CMK (cell line): Measurements from ENCODE around the gene PCDHB6.
"Not testable (repeated sequence)": the region's sequence is repeated elsewhere in the genome, so short reads cannot be mapped to it uniquely, and the experiment has no call there.

Experiments
- DNase-seq: peaks from one replicate; pipeline ENCODE4 v3.0.0-alpha.2; 2010; ENCODE audit warnings: low read depth

The PCDHB6 gene

DNA sequence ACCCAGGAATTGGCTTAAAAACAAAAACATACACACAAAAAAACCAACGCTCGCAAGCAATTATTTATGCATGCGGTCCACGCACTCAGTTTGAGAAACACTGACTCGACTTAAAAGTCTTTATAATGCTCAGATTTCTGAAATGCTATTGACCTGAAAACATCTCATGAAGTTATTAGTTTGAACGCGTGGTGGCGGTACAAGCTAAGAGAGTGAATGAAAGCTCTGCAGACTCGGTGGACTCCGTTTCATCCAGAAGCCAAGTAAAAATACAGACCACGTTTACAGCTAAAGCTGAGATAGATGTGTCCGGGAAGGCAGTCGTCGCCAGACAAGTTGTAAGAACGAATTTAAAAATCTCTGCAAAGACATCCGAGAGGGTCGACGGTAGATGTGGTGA, at the start of gene PCDHB6:
PCDHB6 (plus strand) TSS at position 246 of the 400 bp plus-strand sequence. CDS start 201 bp downstream, outside the sequence.
- DNase-seq, result no peak

DNA sequence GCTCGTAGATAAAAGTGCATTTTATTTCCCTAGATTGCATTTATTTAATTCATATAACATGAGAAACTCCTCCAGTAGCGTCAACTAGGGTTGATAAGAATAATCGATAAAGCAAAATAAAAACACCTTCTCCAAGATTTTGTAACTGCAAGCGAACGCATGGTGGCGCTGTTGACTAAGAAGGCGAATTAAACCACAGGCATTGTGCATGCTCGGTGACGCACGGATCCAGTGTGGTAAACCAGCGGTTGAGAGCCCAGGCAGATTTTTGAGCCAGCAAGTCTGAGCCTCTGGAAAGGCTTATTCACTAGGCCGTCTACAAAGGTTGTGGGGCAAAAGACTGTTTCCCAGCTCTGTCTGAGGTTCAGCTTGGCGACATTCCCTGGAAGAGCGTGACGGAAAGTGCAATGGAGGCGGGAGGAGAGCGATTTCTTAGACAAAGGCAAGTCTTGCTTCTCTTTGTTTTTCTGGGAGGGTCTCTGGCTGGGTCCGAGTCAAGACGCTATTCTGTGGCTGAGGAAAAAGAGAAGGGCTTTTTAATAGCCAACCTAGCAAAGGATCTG, 49.5 kb upstream of the PCDHB6 start, which contains the start of gene PCDHB3:
PCDHB3 (plus strand) TSS at position 231 of the 563 bp plus-strand sequence; CDS start at position 408, 177 bp downstream.
- DNase-seq, result no peak

DNA sequence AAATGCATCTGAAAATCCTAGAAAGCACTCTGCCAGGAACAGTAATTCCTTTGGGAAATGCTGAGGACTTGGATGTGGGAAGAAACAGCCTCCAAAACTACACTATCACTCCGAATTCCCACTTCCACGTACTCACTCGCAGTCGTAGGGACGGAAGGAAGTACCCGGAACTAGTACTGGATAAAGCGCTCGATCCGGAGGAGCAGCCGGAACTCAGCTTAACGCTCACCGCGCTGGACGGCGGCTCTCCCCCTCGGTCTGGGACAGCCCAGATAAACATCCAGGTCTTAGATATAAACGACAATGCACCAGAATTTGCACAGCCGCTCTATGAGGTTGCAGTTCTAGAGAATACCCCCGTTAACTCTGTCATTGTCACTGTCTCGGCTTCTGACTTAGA, 48.8 kb upstream of the PCDHB6 start:
- no peak for DNase-seq

DNA sequence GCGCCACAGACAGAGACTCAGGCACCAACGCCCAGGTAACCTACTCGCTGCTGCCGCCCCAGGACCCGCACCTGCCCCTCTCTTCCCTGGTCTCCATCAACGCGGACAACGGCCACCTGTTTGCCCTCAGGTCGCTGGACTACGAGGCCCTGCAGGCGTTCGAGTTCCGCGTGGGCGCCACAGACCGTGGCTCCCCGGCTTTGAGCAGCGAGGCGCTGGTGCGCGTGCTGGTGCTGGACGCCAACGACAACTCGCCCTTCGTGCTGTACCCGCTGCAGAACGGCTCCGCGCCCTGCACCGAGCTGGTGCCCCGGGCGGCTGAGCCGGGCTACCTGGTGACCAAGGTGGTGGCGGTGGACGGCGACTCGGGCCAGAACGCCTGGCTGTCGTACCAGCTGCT, 47.8 kb upstream of the PCDHB6 start:
- not testable (repeated sequence) for DNase-seq

DNA sequence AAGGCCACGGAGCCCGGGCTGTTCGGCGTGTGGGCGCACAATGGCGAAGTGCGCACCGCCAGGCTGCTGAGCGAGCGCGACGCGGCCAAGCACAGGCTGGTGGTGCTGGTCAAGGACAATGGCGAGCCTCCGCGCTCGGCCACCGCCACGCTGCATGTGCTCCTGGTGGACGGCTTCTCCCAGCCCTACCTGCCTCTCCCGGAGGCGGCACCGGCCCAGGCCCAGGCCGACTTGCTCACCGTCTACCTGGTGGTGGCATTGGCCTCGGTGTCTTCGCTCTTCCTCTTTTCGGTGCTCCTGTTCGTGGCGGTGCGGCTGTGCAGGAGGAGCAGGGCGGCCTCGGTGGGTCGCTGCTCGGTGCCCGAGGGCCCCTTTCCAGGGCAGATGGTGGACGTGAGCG, 47.4 kb upstream of the PCDHB6 start:
- not testable (repeated sequence) for DNase-seq

DNA sequence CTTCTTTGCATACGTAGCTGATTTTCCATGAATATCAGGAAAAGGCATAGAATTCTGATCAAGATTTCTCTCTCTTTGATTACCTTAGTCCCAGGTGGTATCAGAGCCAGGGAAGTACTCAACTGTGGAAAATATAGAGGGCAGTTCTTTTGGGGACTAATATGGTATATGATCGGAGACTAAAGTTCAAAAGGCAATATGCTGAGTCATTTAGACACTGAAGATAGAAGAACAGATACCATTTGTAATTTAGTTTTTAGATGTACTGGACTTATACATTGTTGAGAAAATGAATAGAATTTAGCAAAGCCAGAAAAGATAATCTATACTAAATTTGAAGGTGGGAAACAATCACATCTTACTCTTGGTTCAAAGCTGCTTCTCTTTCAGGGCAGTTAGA, 44.5 kb upstream of the PCDHB6 start:
- no peak for DNase-seq

DNA sequence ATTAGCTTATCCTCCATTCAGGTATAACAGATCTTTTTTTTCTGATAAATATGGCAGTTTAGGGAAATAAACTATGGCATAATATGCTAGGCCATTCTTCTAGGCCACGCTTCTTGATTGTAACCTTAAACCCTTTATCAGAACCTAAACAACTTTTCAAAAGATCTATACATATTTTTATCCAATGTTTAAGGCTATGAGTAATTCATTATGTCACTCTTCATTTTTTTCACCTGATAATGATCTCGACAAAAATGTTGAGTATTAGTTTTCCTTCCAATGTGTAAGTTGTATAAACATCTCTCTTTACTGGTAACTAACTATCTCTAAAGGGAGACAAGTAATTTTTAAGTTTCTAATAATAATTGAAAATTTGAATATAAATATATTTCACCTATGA, 30.6 kb upstream of the PCDHB6 start:
- no peak for DNase-seq

DNA sequence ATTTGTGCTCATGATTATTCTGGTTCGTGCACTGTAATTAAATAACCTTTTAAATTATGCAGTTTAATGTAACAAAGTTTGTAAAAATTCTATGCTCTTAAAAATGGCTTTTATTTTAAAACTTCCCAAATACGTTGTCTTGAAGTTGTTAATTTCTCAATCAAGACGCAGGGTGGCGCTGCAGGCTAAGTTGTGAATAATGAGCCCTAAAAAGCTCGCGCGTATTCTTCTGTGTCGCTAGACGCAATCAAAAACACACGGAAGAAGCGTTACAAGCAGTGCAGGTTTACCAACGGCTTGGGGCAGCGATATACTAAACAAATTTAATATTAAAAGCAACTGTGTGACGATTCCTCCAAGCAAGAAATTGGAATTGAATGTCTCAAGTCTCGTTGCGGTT, 28.3 kb upstream of the PCDHB6 start, which contains the start of gene PCDHB4:
PCDHB4 (plus strand) TSS at position 256 of the 400 bp plus-strand sequence. CDS start 181 bp downstream, outside the sequence.
- DNase-seq, result no peak

DNA sequence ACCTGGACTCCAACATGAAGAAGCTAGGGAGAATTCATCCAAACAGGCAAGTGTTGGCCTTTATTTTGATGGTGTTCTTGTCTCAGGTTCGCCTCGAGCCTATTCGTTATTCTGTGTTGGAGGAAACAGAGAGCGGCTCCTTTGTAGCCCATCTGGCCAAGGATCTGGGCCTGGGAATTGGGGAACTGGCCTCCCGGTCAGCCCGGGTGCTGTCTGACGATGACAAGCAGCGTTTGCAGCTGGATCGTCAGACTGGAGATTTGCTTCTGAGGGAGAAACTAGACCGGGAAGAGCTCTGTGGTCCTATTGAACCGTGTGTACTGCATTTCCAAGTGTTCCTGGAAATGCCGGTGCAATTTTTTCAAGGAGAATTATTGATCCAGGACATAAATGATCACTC, 27.9 kb upstream of the PCDHB6 start:
- no peak for DNase-seq

DNA sequence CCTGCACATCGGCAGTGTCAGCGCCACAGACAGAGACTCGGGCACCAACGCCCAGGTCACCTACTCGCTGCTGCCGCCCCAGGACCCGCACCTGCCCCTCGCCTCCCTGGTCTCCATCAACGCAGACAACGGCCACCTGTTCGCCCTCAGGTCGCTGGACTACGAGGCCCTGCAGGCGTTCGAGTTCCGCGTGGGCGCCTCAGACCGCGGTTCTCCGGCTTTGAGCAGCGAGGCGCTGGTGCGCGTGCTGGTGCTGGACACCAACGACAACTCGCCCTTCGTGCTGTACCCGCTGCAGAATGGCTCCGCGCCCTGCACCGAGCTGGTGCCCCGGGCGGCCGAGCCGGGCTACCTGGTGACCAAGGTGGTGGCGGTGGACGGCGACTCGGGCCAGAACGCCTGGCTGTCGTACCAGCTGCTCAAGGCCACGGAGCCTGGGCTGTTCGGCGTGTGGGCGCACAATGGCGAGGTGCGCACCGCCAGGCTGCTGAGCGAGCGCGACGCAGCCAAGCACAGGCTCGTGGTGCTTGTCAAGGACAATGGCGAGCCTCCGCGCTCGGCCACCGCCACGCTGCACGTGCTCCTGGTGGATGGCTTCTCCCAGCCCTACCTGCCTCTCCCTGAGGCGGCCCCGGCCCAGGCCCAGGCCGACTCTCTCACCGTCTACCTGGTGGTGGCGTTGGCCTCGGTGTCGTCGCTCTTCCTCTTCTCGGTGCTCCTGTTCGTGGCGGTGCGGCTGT, 26.3 kb upstream of the PCDHB6 start:
- DNase-seq, result not testable (repeated sequence)

DNA sequence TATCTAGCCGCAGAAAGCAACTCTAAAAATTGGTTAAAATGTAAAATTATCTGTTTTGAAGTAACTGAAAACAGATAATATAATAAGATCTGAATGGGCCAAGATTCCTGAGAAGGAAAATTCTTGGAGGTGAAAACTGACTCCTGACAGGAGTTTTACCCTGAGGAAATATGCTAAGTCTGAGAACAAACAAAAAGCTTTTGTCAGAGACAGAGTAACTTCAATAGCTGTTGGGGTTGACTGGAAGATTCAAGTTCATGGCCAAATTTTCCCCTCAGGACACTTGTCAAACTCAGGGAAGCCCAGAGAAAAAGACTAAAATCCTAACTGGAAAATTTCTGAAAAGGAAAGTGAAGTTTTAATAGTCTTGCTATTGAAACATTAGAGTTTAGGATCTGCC, 22.6 kb upstream of the PCDHB6 start:
- DNase-seq, result no peak

DNA sequence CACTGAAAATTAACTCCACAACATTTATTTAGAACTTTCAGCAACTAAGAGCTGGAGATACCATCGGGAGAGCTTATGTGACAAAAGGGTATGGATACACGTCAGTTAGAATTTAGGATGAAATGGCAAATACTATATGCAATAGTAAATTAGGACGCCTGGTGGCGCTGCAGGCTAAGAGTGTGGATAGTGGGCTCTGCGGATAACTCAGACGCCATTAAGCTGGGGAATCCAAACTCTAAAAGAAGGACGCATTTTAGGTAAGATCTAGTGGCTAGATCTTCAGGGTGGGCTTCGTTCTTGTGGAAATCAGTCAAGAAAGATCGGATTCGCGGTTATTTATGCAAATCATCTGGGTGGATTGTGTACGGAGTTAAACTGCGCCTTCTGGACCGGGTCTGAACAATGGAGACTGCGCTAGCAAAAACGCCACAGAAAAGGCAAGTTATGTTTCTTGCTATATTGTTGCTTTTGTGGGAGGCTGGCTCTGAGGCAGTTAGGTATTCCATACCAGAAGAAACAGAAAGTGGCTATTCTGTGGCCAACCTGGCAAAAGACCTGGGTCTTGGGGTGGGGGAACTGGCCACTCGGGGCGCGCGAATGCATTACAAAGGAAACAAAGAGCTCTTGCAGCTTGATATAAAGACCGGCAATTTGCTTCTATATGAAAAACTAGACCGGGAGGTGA, 14.7 kb upstream of the PCDHB6 start, which contains the start of gene PCDHB5:
PCDHB5 (plus strand) TSS at position 177 of the 688 bp plus-strand sequence; CDS start at position 406, 229 bp downstream.
- DNase-seq, result no peak

DNA sequence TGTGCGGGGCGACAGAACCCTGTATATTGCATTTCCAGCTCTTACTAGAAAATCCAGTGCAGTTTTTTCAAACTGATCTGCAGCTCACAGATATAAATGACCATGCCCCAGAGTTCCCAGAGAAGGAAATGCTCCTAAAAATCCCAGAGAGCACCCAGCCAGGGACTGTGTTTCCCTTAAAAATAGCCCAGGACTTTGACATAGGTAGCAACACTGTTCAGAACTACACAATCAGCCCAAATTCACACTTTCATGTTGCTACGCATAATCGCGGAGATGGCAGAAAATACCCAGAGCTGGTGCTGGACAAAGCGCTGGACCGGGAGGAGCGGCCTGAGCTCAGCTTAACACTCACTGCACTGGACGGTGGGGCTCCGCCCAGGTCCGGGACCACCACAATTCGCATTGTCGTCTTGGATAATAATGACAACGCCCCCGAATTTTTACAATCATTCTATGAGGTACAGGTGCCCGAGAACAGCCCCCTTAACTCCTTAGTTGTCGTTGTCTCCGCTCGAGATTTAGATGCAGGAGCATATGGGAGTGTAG, 14.1 kb upstream of the PCDHB6 start:
- no peak for DNase-seq

DNA sequence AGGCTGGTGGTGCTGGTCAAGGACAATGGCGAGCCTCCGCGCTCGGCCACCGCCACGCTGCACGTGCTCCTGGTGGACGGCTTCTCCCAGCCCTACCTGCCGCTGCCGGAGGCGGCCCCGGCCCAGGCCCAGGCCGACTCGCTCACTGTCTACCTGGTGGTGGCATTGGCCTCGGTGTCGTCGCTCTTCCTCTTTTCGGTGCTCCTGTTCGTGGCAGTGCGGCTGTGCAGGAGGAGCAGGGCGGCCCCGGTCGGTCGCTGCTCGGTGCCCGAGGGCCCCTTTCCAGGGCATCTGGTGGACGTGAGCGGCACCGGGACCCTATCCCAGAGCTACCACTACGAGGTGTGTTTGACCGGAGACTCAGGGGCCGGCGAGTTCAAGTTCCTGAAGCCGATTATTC, 12.5 kb upstream of the PCDHB6 start:
- not testable (repeated sequence) for DNase-seq

DNA sequence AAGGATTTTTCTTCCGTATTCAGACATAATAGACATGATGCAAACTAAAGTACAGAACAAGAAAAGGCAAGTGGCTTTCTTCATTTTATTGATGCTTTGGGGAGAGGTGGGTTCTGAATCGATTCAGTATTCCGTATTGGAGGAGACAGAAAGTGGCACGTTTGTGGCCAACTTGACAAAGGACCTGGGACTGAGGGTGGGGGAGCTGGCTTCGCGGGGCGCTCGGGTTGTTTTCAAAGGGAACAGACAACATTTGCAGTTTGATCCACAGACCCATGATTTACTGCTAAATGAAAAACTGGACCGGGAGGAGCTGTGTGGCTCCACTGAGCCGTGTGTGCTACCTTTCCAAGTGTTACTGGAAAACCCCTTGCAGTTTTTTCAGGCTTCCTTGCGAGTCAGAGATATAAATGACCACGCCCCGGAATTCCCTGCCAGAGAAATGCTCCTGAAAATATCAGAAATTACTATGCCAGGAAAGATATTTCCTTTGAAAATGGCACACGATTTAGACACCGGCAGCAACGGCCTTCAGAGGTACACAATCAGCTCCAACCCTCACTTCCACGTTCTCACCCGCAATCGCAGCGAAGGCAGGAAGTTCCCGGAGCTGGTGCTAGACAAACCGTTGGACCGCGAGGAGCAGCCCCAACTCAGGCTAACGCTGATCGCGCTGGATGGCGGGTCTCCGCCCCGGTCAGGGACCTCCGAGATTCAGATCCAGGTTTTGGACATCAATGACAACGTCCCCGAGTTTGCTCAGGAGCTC, 551 bp downstream of the PCDHB6 start:
- DNase-seq, result no peak

DNA sequence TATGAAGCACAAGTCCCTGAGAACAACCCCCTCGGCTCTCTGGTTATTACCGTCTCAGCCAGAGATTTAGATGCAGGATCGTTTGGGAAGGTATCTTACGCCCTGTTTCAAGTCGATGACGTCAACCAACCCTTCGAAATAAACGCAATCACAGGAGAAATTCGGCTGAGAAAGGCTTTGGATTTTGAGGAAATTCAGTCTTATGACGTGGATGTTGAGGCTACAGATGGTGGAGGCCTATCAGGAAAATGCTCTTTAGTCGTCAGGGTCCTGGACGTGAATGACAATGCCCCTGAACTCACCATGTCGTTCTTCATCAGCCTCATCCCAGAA, 1.1 kb downstream of the PCDHB6 start:
- no peak for DNase-seq

DNA sequence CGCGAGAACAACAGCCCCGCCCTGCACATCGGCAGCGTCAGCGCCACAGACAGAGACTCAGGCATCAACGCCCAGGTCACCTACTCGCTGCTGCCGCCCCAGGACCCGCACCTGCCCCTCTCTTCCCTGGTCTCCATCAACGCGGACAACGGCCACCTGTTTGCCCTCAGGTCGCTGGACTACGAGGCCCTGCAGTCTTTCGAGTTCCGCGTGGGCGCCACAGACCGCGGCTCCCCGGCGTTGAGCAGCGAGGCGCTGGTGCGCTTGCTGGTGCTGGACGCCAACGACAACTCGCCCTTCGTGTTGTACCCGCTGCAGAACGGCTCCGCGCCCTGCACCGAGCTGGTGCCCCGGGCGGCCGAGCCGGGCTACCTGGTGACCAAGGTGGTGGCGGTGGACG, 1.8 kb downstream of the PCDHB6 start:
- DNase-seq, result not testable (repeated sequence)

DNA sequence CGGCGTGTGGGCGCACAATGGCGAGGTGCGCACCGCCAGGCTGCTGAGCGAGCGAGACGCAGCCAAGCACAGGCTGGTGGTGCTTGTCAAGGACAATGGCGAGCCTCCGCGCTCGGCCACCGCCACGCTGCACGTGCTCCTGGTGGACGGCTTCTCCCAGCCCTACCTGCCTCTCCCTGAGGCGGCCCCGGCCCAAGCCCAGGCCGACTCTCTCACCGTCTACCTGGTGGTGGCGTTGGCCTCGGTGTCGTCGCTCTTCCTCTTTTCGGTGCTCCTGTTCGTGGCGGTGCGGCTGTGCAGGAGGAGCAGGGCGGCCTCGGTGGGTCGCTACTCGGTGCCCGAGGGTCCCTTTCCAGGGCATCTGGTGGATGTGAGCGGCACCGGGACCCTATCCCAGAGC, 2.2 kb downstream of the PCDHB6 start:
- not testable (repeated sequence) for DNase-seq

DNA sequence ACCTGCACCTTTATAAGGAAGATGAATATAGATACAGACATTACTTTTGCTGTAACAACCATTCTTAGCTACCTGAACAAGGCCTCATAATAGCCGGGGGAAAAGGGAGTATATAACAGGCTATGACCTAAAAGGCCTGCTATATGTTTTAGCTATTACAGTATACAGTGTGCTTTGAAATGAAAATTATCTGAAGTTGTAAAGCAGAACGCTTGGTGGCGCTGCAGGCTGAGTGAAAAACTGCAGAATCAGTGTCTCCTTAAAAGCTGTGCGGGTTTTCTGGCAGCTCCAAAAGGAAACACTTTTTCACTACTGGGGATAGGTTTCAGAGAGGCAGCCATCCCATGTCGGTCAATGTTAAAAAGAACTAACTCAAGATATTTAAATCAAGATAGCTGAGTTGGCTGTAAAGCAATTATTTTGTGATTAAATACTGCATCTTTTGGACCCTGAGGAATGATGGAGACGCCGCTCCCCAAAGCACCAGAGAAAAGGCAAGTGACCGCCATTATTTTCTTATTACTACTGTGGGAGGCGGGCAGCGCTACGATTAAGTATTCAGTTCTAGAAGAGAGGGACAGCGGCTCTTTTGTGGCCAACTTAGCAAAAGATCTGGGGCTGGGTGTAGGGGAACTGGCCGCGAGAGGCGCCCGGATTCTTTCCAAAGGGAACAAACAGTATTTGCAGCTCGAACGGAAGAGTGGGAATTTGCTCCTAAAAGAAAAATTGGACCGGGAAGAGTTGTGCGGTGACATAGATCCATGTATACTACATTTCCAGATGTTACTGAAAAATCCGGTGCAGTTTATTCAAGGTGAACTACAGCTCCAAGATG, 5.9 kb downstream of the PCDHB6 start:
- DNase-seq, result no peak

DNA sequence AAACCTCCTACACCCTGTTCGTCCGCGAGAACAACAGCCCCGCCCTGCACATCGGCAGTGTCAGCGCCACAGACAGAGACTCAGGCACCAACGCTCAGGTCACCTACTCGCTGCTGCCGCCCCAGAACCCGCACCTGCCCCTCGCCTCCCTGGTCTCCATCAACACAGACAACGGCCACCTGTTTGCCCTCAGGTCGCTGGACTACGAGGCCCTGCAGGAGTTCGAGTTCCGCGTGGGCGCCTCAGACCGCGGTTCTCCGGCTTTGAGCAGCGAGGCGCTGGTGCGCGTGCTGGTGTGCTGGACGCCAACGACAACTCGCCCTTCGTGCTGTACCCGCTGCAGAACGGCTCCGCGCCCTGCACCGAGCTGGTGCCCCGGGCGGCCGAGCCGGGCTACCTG, 7.5 kb downstream of the PCDHB6 start:
- DNase-seq, result not testable (repeated sequence)

DNA sequence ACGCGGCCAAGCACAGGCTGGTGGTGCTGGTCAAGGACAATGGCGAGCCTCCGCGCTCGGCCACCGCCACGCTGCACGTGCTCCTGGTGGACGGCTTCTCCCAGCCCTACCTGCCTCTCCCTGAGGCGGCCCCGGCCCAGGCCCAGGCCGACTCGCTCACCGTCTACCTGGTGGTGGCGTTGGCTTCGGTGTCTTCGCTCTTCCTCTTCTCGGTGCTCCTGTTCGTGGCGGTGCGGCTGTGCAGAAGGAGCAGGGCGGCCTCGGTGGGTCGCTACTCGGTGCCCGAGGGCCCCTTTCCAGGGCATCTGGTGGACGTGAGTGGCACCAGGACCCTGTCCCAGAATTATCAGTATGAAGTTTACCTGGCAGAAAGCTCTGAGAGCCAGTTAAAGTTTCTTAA, 8.0 kb downstream of the PCDHB6 start:
- not testable (repeated sequence) for DNase-seq
